ENCODE data around the gene KLK4. TPM values are rescaled to one million over a fixed set of nuclear protein-coding genes. Genes with fewer than 3 reads are reported as not detected.
A peak's percentile ranks its signal among the peaks of the same experiment; 100 is the strongest.

KLK4 gene
- polyA plus RNA-seq, 3 donors = not detected

DNA sequence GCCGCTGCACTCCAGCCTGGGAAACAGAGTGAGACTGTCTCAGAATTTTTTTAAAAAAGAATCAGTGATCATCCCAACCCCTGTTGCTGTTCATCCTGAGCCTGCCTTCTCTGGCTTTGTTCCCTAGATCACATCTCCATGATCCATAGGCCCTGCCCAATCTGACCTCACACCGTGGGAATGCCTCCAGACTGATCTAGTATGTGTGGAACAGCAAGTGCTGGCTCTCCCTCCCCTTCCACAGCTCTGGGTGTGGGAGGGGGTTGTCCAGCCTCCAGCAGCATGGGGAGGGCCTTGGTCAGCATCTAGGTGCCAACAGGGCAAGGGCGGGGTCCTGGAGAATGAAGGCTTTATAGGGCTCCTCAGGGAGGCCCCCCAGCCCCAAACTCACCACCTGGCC is 38.1 kb downstream of the KLK4 start, which contains the start of gene KLK2:
KLK2 (plus strand) TSS at position 384 of the 400 bp plus-strand sequence. CDS start 35 bp downstream, outside the sequence.
- H3K4me1 ChIP-seq (ENCODE audit: control insufficient read depth in 1 of 2, insufficient read depth in 2 of 2, low read length in 2 of 2) = no peaks in the 10 kb centered on the region
- no peaks in the 10 kb centered on the region for H4K20me1 ChIP-seq (ENCODE audit: insufficient read depth, low read length)
- no peak for DNase-seq
- H2AFZ ChIP-seq (ENCODE audit: insufficient read depth, low read depth, low read length, poor library complexity, severe bottlenecking) = no peak within 1 kb of the TSS
- H3K27ac ChIP-seq (ENCODE audit: low read depth in 1 of 2, low read length in 2 of 2) = no peak within 1 kb of the TSS
- no peak within 1 kb of the TSS for H3K4me2 ChIP-seq (replicated peaks; ENCODE audit: extremely low read depth, low read length, poor library complexity, severe bottlenecking)
- H3K27me3 ChIP-seq (ENCODE audit: control insufficient read depth in 2 of 2, insufficient read depth in 2 of 2, low read length in 2 of 2) = peaks cover 0 to 3% of the 10 kb centered on the region in 2 donors
- Mint-ChIP-seq H3K9me3 (peaks cover 0 to 2% (median 0%) of the 10 kb centered on the region in 7 donors), H3K4me3 (no peak within 1 kb of the TSS), H3K27ac (no peak within 1 kb of the TSS), H3K36me3 (no peaks in the 10 kb centered on the region), H3K4me1 (no peaks in the 10 kb centered on the region), H3K27me3 (ENCODE audit: low read depth in 3 of 3) (peaks cover 3 to 12% (median 10%) of the 10 kb centered on the region in 3 donors)
- no peaks in the 10 kb centered on the region for H3K9me3 ChIP-seq (replicated peaks in 1 of 2; ENCODE audit: control insufficient read depth in 1 of 2, insufficient read depth in 1 of 2, low read length in 2 of 2)
- H3K79me2 ChIP-seq (ENCODE audit: insufficient read depth, low read length) = no peaks in the 10 kb centered on the region
- TF ChIP-seq, protein P1, sequence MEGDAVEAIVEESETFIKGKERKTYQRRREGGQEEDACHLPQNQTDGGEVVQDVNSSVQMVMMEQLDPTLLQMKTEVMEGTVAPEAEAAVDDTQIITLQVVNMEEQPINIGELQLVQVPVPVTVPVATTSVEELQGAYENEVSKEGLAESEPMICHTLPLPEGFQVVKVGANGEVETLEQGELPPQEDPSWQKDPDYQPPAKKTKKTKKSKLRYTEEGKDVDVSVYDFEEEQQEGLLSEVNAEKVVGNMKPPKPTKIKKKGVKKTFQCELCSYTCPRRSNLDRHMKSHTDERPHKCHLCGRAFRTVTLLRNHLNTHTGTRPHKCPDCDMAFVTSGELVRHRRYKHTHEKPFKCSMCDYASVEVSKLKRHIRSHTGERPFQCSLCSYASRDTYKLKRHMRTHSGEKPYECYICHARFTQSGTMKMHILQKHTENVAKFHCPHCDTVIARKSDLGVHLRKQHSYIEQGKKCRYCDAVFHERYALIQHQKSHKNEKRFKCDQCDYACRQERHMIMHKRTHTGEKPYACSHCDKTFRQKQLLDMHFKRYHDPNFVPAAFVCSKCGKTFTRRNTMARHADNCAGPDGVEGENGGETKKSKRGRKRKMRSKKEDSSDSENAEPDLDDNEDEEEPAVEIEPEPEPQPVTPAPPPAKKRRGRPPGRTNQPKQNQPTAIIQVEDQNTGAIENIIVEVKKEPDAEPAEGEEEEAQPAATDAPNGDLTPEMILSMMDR (IDR thresholded peaks at IDR 0.05) = no peak
- 80% methylated on average over 1 of the region's 3 CpGs for WGBS (ENCODE audit: insufficient coverage)
- no peak within 1 kb of the TSS for H3K9ac ChIP-seq (ENCODE audit: insufficient read depth, low read length, poor library complexity, severe bottlenecking)
- intact Hi-C loops (cut with micrococcal nuclease) = no loop called here
- no peak within 1 kb of the TSS for H3K4me3 ChIP-seq (replicated peaks in 1 of 3; ENCODE audit: low read depth in 2 of 3, low read length in 3 of 3)
- no peaks in the 10 kb centered on the region for H3K36me3 ChIP-seq (replicated peaks in 1 of 2; ENCODE audit: control insufficient read depth in 1 of 2, insufficient read depth in 2 of 2, low read length in 2 of 2)

DNA sequence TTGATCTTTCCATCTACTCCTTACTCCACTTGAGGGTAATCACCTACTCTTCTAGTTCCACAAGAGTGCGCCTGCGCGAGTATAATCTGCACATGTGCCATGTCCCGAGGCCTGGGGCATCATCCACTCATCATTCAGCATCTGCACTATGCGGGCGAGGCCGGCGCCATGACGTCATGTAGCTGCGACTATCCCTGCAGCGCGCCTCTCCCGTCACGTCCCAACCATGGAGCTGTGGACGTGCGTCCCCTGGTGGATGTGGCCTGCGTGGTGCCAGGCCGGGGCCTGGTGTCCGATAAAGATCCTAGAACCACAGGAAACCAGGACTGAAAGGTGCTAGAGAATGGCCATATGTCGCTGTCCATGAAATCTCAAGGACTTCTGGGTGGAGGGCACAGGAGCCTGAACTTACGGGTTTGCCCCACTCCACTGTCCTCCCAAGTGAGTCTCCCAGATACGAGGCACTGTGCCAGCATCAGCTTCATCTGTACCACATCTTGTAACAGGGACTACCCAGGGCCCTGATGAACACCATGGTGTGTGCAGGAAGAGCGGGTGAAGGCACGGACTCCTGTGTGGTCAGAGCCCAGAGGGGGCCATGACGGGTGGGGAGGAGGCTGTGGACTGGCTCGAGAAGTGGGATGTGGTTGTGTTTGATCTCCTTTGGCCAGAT is 40.6 kb downstream of the KLK4 start:
- 53% methylated on average over 24 of the region's 26 CpGs for WGBS (ENCODE audit: insufficient coverage)
- Histone ChIP-seq H2AFZ (ENCODE audit: insufficient read depth, low read depth, low read length, poor library complexity, severe bottlenecking) (no peak overlapping the region), H3K36me3 (replicated peaks in 1 of 2; ENCODE audit: control insufficient read depth in 1 of 2, insufficient read depth in 2 of 2, low read length in 2 of 2) (no peaks in the 10 kb centered on the region)

More for the DNA sequence above, 40.6 kb downstream of the KLK4 start:
- H3K9ac ChIP-seq (ENCODE audit: insufficient read depth, low read length, poor library complexity, severe bottlenecking) = no peak overlapping the region
- Mint-ChIP-seq H3K36me3 (no peaks in the 10 kb centered on the region), H3K4me1 (no peaks in the 10 kb centered on the region), H3K4me3 (peak overlapping the region in 1 of 2 donors; percentile 56), H3K27ac (no peak overlapping the region), H3K27me3 (ENCODE audit: low read depth in 3 of 3) (peaks cover 7 to 13% (median 11%) of the 10 kb centered on the region in 3 donors), H3K9me3 (peaks cover 0 to 2% (median 0%) of the 10 kb centered on the region in 7 donors)
- no peak overlapping the region for H3K4me3 ChIP-seq (replicated peaks in 1 of 3; ENCODE audit: low read depth in 2 of 3, low read length in 3 of 3)
- H3K4me1 ChIP-seq (ENCODE audit: control insufficient read depth in 1 of 2, insufficient read depth in 2 of 2, low read length in 2 of 2) = no peaks in the 10 kb centered on the region
- H3K27ac ChIP-seq (ENCODE audit: low read depth in 1 of 2, low read length in 2 of 2) = no peak overlapping the region
- no peaks in the 10 kb centered on the region for H3K9me3 ChIP-seq (replicated peaks in 1 of 2; ENCODE audit: control insufficient read depth in 1 of 2, insufficient read depth in 1 of 2, low read length in 2 of 2)
- H3K27me3 ChIP-seq (ENCODE audit: control insufficient read depth in 2 of 2, insufficient read depth in 2 of 2, low read length in 2 of 2) = peaks cover 3 to 7% of the 10 kb centered on the region in 2 donors
- no peaks in the 10 kb centered on the region for H4K20me1 ChIP-seq (ENCODE audit: insufficient read depth, low read length)
- no peak for DNase-seq
- intact Hi-C loops (cut with micrococcal nuclease) = no loop called here
- no peak overlapping the region for H3K4me2 ChIP-seq (replicated peaks; ENCODE audit: extremely low read depth, low read length, poor library complexity, severe bottlenecking)
- no peaks in the 10 kb centered on the region for H3K79me2 ChIP-seq (ENCODE audit: insufficient read depth, low read length)
- TF ChIP-seq, protein P1 (IDR thresholded peaks at IDR 0.05) = no peak
